H1 (cell line): ENCODE data around the gene UGT1A7.

Source experiments
- CEBPB ChIP-seq: IDR thresholded peaks from 2 replicates; pipeline ENCODE4 v1.6.1; 2012; ENCODE audit warnings: low read depth, low read length
- EGR1 ChIP-seq: IDR thresholded peaks from 2 replicates; pipeline ENCODE4 v1.6.1; 2011; ENCODE audit warnings: low read depth, low read length, borderline replicate concordance
- EP300 ChIP-seq, 2 experiments: IDR thresholded peaks; 1 replicate in 1 of 2; 2 replicates in 1 of 2; pipeline ENCODE4 v1.6.1; 2011 to 2012; ENCODE audit warnings: low read depth in 2 of 2, low read length in 2 of 2, mild to moderate bottlenecking in 2 of 2, borderline replicate concordance in 1 of 2, inconsistent platforms in 1 of 2, moderate library complexity in 1 of 2
- EZH2 ChIP-seq: fragments of 200-600 bp; sonication (generic); IDR thresholded peaks from 2 replicates; pipeline ENCODE4 v1.7.1; 2012; ENCODE audit warnings: low read depth, mild to moderate bottlenecking, moderate library complexity, low read length, inconsistent platforms; ENCODE audit not compliant: severe bottlenecking
- GABPA ChIP-seq: IDR thresholded peaks from 2 replicates; pipeline ENCODE4 v1.6.1; 2011; ENCODE audit warnings: mild to moderate bottlenecking, low read length, moderate library complexity, borderline replicate concordance; ENCODE audit not compliant: insufficient read depth
- POLR2A ChIP-seq, 2 experiments: IDR thresholded peaks; 1 replicate in 1 of 2; 2 replicates in 1 of 2; pipeline ENCODE4 v1.6.1; 2011; ENCODE audit warnings: low read depth in 2 of 2, low read length in 2 of 2, mild to moderate bottlenecking in 2 of 2; ENCODE audit errors: control extremely low read depth in 1 of 2
- POLR2AphosphoS5 ChIP-seq: IDR thresholded peaks from 2 replicates; pipeline ENCODE4 v1.6.1; 2011; ENCODE audit warnings: low read depth, low read length
- RAD21 ChIP-seq, 2 experiments: IDR thresholded peaks in 1 of 2; conservative IDR thresholded peaks in 1 of 2; 2 replicates each; pipeline ENCODE4 v1.6.1; 2011; ENCODE audit warnings: low read depth in 2 of 2, low read length in 2 of 2, improper control_type of control experiment in 1 of 2, inconsistent platforms in 1 of 2, mild to moderate bottlenecking in 1 of 2, moderate library complexity in 1 of 2
- TF ChIP-seq, protein P1 (sequence below), 3 experiments: IDR thresholded peaks; 1 replicate in 2 of 3; 2 replicates in 1 of 3; pipeline versions ENCODE4 v1.5.1 to v1.6.1; 2011; ENCODE audit warnings: low read length in 3 of 3, mild to moderate bottlenecking in 3 of 3, inconsistent platforms in 2 of 3, low read depth in 1 of 3, moderate library complexity in 1 of 3; ENCODE audit not compliant: insufficient read depth in 1 of 3; ENCODE audit errors: control extremely low read depth in 1 of 3
- TF ChIP-seq, protein P2 (sequence below): IDR thresholded peaks from 2 replicates; pipeline ENCODE4 v1.6.1; 2012; ENCODE audit warnings: inconsistent platforms
- TF ChIP-seq, protein P3 (sequence below): IDR thresholded peaks from 2 replicates; pipeline ENCODE4 v1.6.1; 2011; ENCODE audit warnings: low read length, improper control_type of control experiment

DNA sequence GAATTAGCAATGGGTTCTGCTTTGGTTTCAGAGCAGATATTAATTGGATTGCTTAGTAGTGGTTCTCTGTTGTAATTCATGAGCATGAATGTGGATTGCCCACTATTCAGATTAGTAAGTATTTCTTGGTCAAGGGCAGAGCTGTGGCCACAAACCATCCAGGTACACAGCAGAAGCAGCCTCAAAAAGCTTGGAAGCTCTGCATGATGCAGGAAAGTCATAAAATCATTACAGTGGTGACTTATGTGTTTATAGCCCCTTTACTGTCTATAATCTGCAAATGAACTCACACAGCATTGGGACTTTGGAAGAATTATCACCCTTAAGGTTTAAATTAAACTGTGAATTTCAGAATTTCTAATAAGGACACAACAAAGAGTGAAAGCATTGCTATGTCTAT, 76.4 kb downstream of the UGT1A7 start:
- TF ChIP-seq, protein P1, sequence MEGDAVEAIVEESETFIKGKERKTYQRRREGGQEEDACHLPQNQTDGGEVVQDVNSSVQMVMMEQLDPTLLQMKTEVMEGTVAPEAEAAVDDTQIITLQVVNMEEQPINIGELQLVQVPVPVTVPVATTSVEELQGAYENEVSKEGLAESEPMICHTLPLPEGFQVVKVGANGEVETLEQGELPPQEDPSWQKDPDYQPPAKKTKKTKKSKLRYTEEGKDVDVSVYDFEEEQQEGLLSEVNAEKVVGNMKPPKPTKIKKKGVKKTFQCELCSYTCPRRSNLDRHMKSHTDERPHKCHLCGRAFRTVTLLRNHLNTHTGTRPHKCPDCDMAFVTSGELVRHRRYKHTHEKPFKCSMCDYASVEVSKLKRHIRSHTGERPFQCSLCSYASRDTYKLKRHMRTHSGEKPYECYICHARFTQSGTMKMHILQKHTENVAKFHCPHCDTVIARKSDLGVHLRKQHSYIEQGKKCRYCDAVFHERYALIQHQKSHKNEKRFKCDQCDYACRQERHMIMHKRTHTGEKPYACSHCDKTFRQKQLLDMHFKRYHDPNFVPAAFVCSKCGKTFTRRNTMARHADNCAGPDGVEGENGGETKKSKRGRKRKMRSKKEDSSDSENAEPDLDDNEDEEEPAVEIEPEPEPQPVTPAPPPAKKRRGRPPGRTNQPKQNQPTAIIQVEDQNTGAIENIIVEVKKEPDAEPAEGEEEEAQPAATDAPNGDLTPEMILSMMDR (IDR thresholded peaks at IDR 0.05; ENCODE audit: control extremely low read depth in 1 of 3, insufficient read depth in 1 of 3, low read depth in 1 of 3, low read length in 3 of 3): no peak
- TF ChIP-seq, protein P2, sequence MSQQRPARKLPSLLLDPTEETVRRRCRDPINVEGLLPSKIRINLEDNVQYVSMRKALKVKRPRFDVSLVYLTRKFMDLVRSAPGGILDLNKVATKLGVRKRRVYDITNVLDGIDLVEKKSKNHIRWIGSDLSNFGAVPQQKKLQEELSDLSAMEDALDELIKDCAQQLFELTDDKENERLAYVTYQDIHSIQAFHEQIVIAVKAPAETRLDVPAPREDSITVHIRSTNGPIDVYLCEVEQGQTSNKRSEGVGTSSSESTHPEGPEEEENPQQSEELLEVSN: no peak
- TF ChIP-seq, protein P3, sequence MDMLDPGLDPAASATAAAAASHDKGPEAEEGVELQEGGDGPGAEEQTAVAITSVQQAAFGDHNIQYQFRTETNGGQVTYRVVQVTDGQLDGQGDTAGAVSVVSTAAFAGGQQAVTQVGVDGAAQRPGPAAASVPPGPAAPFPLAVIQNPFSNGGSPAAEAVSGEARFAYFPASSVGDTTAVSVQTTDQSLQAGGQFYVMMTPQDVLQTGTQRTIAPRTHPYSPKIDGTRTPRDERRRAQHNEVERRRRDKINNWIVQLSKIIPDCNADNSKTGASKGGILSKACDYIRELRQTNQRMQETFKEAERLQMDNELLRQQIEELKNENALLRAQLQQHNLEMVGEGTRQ: no peak
- TF ChIP-seq EGR1 (no peak), RAD21 (IDR thresholded peaks at IDR 0.05 in 1 of 2, conservative IDR thresholded peaks at IDR 0.05 in 1 of 2; ENCODE audit: low read depth in 2 of 2, low read length in 2 of 2) (no peak), EZH2 (no peak), EP300 (IDR thresholded peaks at IDR 0.05; ENCODE audit: borderline replicate concordance in 1 of 2, low read depth in 2 of 2, low read length in 2 of 2) (no peak), POLR2AphosphoS5 (no peak), POLR2A (IDR thresholded peaks at IDR 0.05; ENCODE audit: control extremely low read depth in 1 of 2, low read depth in 2 of 2, low read length in 2 of 2) (no peak), GABPA (no peak), CEBPB (no peak)
